ENCODE measurements around the gene PPP1R10.

GRCh38 chr6:30589754-30590358 lies 27.2 kb downstream of the PPP1R10 start:
- no peak for TF ChIP-seq CTCF (IDR thresholded peaks at IDR 0.05)
- no peak for TF ChIP-seq POLR2A (IDR thresholded peaks at IDR 0.05)
- no peak for TF ChIP-seq POLR2AphosphoS5 (IDR thresholded peaks at IDR 0.05)

All from breast epithelium (tissue), 3 donors.